GM21576 (cell line): ENCODE data around the gene GRAP.
"Not testable (repeated sequence)": the region's sequence is repeated elsewhere in the genome, so short reads cannot be mapped to it uniquely, and the experiment has no call there.

Experiments used
- ATAC-seq: cut with Tn5 transposase; IDR thresholded peaks from one replicate; pipeline ENCODE4 v1.9.1; 2021; ENCODE audit warnings: mild to moderate bottlenecking, moderate library complexity; ENCODE audit not compliant: unreplicated experiment

GRAP gene

DNA sequence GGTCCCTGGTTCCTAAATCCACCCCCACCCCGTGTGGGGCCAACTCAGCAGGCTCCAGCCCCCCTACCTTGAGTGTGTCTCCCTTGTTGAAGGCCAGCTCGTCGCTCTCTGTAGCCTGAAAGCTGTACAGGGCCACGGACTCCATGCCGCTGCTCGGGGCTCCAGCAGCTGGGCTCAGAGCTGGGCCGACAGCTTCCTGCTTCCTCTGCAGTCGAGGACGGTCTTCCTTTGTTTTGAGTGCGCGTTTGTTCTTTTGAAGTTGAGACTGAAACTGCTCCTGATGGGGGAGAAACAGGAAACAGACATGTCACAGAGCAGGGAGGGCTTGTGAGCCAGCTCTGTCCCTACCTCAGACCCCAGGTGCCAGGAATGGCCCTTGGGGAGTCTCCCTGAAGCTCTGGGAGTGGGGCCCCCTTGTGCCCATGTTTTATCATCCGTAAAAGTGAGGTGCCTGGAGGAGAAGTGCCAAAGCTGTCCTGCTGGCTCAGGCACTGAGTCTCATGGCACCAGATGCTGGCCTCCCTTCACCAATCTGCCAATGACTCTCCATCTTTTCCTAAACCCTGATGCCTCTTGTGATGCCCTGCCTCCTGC, at the start of gene GRAP:
TSS of gene GRAP (minus strand) at position 176 of the 594 bp plus-strand sequence. CDS start at position 145, 31 bp downstream.
- ATAC-seq, result not testable (repeated sequence)

GRCh38 chr17:19093684-19094438, 47.1 kb upstream of the GRAP start:
- ATAC-seq, result not testable (repeated sequence)

- ATAC-seq, result not testable (repeated sequence)
Observed at GRCh38 chr17:19092737-19093683, 46.3 kb upstream of the GRAP start.

- not testable (repeated sequence) for ATAC-seq
Observed at GRCh38 chr17:19090058-19090772, 43.5 kb upstream of the GRAP start.

DNA sequence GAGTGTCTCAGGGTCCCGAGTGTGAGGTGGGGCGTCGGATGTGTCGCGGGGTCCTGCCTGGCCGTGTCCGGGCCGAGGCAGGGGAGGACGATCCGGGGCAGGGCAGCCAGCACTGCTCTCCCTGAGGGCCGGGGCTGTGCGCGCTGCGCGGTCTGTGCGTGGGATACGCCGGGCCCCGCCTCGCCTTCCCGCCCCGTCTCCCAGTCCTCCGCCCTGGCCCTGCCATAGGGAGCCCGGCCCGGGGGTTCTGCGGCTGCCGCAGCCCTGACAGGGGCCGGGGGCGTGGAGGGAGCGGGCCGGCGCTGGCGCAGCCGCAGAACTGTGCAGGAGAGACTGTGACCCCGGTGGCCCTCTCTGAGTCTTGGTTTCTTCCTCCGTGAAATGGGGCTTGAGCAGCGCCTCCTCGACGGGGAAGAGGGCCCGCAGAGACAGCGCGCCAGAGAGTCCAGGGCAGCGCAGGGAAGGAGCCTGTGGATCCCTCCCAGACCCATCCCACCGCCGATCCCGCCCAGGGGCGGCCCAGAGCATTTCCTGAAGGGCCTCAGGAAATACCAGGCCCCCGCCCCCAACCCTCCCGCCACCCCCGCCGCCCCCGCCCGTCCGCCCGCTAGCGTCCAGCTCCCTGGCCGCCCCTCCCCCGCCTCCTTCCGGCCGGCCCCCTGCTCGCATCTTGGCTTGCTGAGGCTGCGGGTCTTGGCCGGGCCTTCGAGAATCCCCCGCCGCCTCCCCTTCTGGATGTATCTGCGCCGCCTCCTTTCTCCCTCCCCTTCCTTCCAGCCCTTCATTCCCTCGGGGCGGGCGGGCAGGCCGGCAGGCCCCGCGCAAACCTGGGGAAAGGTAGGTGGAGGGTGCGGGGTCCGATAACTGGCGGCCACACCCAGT, 42.3 kb upstream of the GRAP start:
- ATAC-seq, result not testable (repeated sequence)

DNA sequence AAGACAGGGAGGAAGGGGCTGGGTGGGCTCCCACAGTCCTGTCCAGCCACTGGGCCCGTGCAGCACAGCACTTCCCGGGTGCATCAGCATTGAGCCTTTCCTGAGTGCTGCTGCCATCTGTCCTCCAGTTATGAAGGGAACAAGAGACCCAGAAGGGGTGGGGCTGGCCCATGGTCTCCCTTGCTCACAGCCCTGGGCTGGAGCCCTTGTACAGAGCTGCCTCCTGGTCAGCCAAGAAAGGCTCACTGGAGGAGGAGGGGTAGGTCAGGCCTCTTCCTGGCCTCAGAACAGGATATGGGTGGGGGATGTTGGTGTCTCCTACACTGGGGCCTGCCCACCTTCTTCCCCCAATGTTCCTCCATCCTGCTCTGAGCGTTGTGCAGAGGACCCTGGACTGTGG, 30.6 kb upstream of the GRAP start:
- not testable (repeated sequence) for ATAC-seq

- ATAC-seq, result not testable (repeated sequence)
Observed at GRCh38 chr17:19076398-19077192, 29.8 kb upstream of the GRAP start.

DNA sequence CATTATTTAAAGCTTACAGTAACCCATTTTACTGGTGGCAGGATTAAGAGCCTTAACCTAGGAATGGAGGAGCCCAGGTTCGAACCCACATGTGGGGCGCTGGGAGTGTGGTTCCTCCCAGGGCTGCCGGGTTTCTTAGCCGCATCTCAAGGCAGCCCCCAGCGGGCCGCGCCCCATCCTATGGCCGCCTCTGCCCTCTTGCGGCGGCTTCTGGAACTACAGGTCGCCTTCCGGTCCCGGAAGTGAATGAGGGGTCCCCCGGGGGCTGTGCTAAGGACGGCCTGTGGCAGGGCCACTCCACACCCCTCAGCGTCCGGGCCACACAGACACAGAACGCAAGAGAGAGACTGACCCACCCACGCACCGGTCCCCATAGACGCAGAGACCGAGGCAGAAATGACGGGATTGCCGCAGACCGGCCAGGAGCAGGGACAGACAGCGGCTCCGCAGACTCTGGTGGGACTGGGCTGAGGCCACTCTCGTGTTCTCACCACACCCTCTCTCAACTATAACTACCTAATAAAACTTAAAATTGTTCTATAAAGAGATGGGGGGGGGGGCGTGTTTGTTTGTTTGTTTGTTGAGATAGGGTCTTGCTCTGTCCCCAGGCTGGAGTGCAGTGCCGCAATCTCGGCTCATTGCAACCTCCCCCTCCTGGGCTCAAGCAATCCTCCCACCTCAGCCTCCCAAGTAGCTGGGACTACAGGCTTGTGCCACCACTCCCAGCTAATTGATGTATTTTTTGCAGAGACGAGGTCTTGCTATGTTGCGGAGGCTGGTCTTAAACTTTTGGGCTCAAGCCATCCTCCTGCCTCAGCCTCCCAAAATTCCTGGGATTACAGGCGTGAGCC, 23.8 kb upstream of the GRAP start:
- ATAC-seq, result not testable (repeated sequence)

DNA sequence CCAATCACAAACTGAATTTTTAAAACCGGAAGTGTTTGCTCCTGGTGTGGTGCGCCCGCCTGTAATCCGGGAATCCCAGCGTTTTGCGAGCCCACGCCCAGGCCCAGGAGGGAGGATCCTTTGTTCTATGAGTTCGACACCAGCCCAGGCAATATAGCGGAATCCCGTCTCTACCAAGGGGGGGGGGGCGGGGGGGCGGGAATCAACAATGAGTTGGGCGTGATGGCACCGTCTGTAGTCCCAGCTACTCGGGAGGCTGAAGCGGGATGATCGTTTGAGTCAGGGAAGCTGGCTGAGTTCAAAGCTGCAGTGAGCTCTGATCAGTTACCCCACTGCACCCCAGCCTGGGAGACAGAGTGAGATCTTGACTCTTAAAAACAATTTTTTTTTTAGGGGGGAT, 17.6 kb upstream of the GRAP start:
- ATAC-seq, result not testable (repeated sequence)

DNA sequence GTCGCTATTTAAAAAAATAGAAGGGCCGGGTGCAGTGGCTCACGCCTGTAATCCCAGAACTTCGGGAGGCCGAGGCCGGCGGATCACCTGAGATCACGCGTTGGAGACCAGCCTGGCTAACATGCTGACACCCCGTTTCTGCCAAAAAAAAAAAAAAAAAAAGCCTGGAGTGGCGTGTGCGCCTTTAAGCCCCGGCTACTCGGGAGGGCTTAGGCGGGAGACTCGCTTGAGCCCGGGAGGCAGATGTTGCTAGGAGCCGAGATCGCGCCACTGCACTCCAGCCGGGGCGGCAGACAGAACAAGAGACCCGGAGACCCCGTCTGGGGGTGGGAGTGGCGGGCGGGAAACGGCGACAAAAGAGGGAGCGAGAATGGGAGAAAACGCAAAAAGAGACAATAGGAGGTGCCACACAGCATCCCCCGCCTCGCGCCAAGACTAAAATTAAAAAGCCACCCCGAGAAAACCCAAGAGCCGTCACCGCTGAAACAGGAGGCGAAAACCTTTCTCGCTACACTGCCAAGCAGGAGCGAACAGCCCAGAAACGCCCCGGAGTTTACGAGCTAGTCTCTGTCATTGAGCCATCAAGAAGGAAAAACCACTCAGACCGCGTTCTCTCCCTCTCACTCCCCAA, 16.7 kb upstream of the GRAP start:
- peak; percentile 4 for ATAC-seq

GRCh38 chr17:19062718-19063325, 16.1 kb upstream of the GRAP start:
- peak; percentile 51 for ATAC-seq

DNA sequence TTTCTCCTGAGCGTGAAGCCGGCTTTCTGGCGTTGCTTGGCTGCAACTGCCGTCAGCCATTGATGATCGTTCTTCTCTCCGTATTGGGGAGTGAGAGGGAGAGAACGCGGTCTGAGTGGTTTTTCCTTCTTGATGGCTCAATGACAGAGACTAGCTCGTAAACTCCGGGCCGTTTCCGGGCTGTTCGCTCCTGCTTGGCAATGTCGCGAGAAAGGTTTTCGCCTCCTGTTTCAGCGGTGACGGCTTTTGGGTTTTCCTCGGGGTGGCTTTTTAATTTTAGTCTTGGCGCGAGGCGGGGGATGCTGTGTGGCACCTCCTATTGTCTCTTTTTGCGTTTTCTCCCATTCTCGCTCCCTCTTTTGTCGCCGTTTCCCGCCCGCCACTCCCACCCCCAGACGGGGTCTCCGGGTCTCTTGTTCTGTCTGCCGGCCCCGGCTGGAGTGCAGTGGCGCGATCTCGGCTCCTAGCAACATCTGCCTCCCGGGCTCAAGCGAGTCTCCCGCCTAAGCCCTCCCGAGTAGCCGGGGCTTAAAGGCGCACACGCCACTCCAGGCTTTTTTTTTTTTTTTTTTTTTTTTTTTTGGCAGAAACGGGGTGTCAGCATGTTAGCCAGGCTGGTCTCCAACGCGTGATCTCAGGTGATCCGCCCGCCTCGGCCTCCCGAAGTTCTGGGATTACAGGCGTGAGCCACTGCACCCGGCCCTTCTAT, 15.4 kb upstream of the GRAP start:
- ATAC-seq, result peak; percentile 24

DNA sequence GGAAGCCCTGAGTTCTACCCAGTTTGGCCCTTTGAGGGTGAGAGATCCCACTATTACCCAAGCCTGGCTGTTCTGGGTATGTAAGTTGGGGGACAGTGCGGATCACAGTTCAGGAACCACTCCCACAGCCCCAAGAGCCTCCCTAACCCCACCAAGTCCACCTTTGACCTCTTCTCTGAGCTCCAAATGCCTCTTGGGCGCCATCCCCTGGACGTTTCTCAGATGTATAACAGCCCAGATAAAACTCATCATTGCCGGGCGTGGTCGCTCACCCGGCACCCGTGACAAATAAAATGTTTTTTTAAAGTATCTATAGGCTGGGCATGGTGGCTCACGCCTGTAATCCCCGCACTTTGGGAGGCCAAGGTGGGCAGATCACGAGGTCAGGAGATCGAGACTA, 8.7 kb upstream of the GRAP start:
- peak; percentile 63 for ATAC-seq

DNA sequence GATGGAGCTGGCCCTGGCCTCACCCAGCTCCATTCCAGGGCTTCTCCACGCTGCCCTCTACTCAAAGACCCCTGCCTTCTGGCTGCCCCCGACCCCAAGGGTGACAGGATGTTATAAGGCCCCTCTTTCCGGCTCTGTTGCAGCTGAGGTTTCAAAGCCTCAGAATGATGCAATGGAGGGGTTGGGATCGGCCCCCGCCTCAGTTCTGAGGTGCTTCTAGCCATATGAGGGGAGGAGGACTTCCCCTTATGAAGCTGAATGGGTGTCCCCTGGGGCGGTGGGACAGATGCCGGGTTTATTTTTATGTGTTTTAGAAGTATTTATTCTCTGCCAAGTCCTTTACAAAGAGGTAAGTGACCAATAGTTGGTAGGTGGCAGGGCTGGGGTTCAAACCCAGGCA, 2.1 kb upstream of the GRAP start:
- ATAC-seq, result not testable (repeated sequence)

GRCh38 chr17:19047510-19047909, 753 bp upstream of the GRAP start:
- not testable (repeated sequence) for ATAC-seq

DNA sequence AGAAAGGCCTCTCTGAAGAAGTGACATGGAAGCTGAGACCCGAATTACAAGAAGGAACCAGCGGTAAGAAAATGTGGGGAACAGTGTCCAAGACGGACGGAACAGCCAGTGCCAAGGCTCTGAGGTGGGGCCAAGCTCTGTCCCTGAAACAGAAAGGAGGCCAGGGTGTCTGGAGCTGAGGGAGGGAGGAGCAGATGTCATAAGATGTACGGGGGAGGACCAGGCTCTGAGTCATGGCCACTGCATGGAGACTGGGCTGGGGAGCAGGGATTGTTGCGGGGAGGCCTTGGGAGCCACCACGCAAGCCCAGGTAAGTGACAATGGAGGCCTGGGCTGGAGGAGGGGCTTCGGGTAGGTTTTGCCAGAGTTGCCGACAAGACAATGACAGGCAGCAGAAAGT, 2.1 kb downstream of the GRAP start:
- not testable (repeated sequence) for ATAC-seq
